GM12878 (cell line): Measurements from ENCODE around the gene ALDH1A1. TPM values are rescaled to one million over a fixed set of nuclear protein-coding genes. Genes with fewer than 3 reads are reported as not detected.

Experiments used
- ATAC-seq: fragments of 200-7000 bp; cut with Tn5 transposase; 3 replicates; pipeline ENCODE4 v1.9.1; 2020; ENCODE audit warnings: mild to moderate bottlenecking, moderate library complexity
- BruUV-seq: library from RNA; stranded (reverse); fragments of 400-500 nt; replicated peaks from 2 replicates; lab custom pipeline; 2021; lab: Mats Ljungman, UMichigan
- CTCF ChIA-PET: fragments of 300-600 bp; sonication (Branson Sonifier 250); formaldehyde crosslinking; extraction: SDS; loops from one replicate; lab custom pipeline; 2021; ENCODE audit warnings: inconsistent platforms; lab: Yijun Ruan, JAX
- POLR2A ChIA-PET: fragments of 350-600 bp; formaldehyde crosslinking; extraction: SDS; loops from one replicate; lab custom pipeline; 2021; ENCODE audit warnings: inconsistent platforms; lab: Charles Lee
- RAD21 ChIA-PET: fragments of 300-600 bp; sonication (Branson Sonifier 250); formaldehyde crosslinking; loops from one replicate; lab custom pipeline; 2023; ENCODE audit warnings: antibody characterized with exemption; ENCODE audit not compliant: unreplicated experiment; lab: Charles Lee
- SMC1A ChIA-PET: fragments of 300-600 bp; sonication (Branson Sonifier 250); formaldehyde crosslinking; loops from one replicate; lab custom pipeline; 2023; ENCODE audit not compliant: unreplicated experiment, uncharacterized antibody; lab: Charles Lee
- DNase-seq: peaks from one replicate; pipeline ENCODE4 v3.0.0-alpha.2; 2011; ENCODE audit warnings: low read depth, low spot score
- FAIRE-seq: peaks from 3 replicates; lab custom pipeline; 2011; peaks lifted over from hg19 to GRCh38; lab: Jason Lieb, UNC
- H2AFZ ChIP-seq: 2 replicates; pipeline ENCODE4 v1.6.0; 2011; ENCODE audit warnings: low read depth, low read length, control low read depth; ENCODE audit not compliant: control insufficient read depth
- H3K27ac ChIP-seq: 2 replicates; pipeline ENCODE4 v1.5.1; 2011; ENCODE audit warnings: control low read depth; ENCODE audit not compliant: control insufficient read depth, insufficient read depth
- H3K27me3 ChIP-seq, 2 experiments: replicated peaks in 1 of 2; 2 replicates each; pipeline versions ENCODE4 v1.6.0 to v1.6.1; 2011; ENCODE audit warnings: low read length in 1 of 2; ENCODE audit not compliant: control insufficient read depth in 2 of 2, insufficient read depth in 2 of 2
- H3K36me3 ChIP-seq, 2 experiments: 2 replicates each; pipeline ENCODE4 v1.5.1; 2011; ENCODE audit warnings: low read length in 1 of 2; ENCODE audit not compliant: control insufficient read depth in 2 of 2, insufficient read depth in 2 of 2
- H3K4me1 ChIP-seq: 2 replicates; pipeline ENCODE4 v1.6.1; 2011; ENCODE audit warnings: mild to moderate bottlenecking, low read length, moderate library complexity, mixed read lengths; ENCODE audit not compliant: control insufficient read depth, insufficient read depth
- H3K4me2 ChIP-seq: 2 replicates; pipeline ENCODE4 v1.6.0; 2011; ENCODE audit warnings: control low read depth; ENCODE audit not compliant: control insufficient read depth, insufficient read depth
- H3K4me3 ChIP-seq: fragments of 200-600 bp; sonication (generic); 2 replicates; pipeline ENCODE4 v1.5.1; 2016
- H3K79me2 ChIP-seq: 2 replicates; pipeline ENCODE4 v1.6.0; 2011; ENCODE audit warnings: low read length; ENCODE audit not compliant: control insufficient read depth, insufficient read depth
- H3K9ac ChIP-seq: 2 replicates; pipeline ENCODE4 v1.8.0; 2011; ENCODE audit warnings: low read length, control low read depth, mixed read lengths; ENCODE audit not compliant: control insufficient read depth, insufficient read depth
- H3K9me3 ChIP-seq: replicated peaks from 3 replicates; pipeline ENCODE4 v1.5.1; 2011; ENCODE audit warnings: mild to moderate bottlenecking, low read length; ENCODE audit not compliant: control insufficient read depth, insufficient read depth
- H4K20me1 ChIP-seq: 2 replicates; pipeline ENCODE4 v1.6.0; 2011; ENCODE audit not compliant: control insufficient read depth, insufficient read depth
- DPF2 ChIP-seq: fragments of 450-650 bp; IDR thresholded peaks from 2 replicates; pipeline ENCODE4 v1.6.1; 2017; ENCODE audit warnings: mild to moderate bottlenecking
- EED ChIP-seq: sonication (generic); IDR thresholded peaks from 2 replicates; pipeline ENCODE4 v1.6.1; 2016; ENCODE audit warnings: antibody characterized with exemption, low read depth
- PAX5 ChIP-seq: IDR thresholded peaks from 2 replicates; pipeline ENCODE4 v1.6.1; 2011; ENCODE audit warnings: low read depth, low read length, borderline replicate concordance
- RELA ChIP-seq: fragments of 450-650 bp; IDR thresholded peaks from 2 replicates; pipeline ENCODE4 v1.8.0; 2014; ENCODE audit warnings: borderline replicate concordance; ENCODE audit not compliant: partially characterized antibody
- RUNX3 ChIP-seq: IDR thresholded peaks from 2 replicates; pipeline ENCODE4 v1.6.1; 2012; ENCODE audit warnings: low read length, inconsistent platforms
- SPI1 ChIP-seq: IDR thresholded peaks from 2 replicates; pipeline ENCODE4 v1.6.1; 2011; ENCODE audit warnings: low read depth, mild to moderate bottlenecking, low read length, moderate library complexity, borderline replicate concordance; ENCODE audit not compliant: insufficient read depth
- SUZ12 ChIP-seq: fragments of 200-600 bp; sonication (generic); IDR thresholded peaks from one replicate; pipeline ENCODE4 v1.6.1; 2018; ENCODE audit warnings: antibody characterized with exemption, mild to moderate bottlenecking; ENCODE audit not compliant: unreplicated experiment
- ZBED1 ChIP-seq: IDR thresholded peaks from 2 replicates; pipeline ENCODE4 v1.6.1; 2016; ENCODE audit warnings: borderline replicate concordance
- ZNF207 ChIP-seq: fragments of 450-650 bp; IDR thresholded peaks from 2 replicates; pipeline ENCODE4 v1.6.1; 2014; ENCODE audit warnings: antibody characterized with exemption, mild to moderate bottlenecking, borderline replicate concordance
- ZNF217 ChIP-seq: fragments of 450-650 bp; IDR thresholded peaks from 2 replicates; pipeline ENCODE4 v1.6.1; 2017; ENCODE audit warnings: antibody characterized with exemption, mild to moderate bottlenecking
- WGBS: methylation state at CpG from one replicate; pipeline ENCODE4 v1.1.6; 2016; ENCODE audit warnings: low lambda C conversion rate; ENCODE audit not compliant: insufficient replicate concordance, insufficient coverage; ENCODE audit errors: missing lambda C conversion rate; 5-methylcytosine and 5-hydroxymethylcytosine counted together
- in situ Hi-C: fragments of 300-500 bp; cut with MboI; formaldehyde crosslinking; loops from 9 replicates; pipeline ENCODE4 v1.14.3; 2018; ENCODE audit warnings: mixed read lengths
- intact Hi-C: fragments of 100-400 bp; cut with micrococcal nuclease; formaldehyde crosslinking; loops from one replicate; pipeline ENCODE4 v1.14.2; 2022; ENCODE audit not compliant: unreplicated experiment
- polyA plus RNA-seq, 11 experiments: library from polyadenylated mRNA; depleted of rRNA in 4 of 11; unstranded in 6 of 11; stranded (reverse) in 5 of 11; fragments of >200 nt; fragmentation: Nextera tagmentation in 4 of 11; fragmentation: Illumina TruSeq in 1 of 11; extraction: Ambion mirVana in 4 of 11; extraction: Trizol in 1 of 11; gene quantifications; 1 replicate in 1 of 11; 2 replicates in 10 of 11; pipeline versions ENCODE4 v1.2.1 to v1.2.3, GENCODE V29; 2011 to 2016; ENCODE audit warnings: inconsistent platforms in 2 of 11, missing spikeins in 2 of 11, low read depth in 1 of 11
- total RNA-seq, 4 experiments: library from RNA; depleted of rRNA in 3 of 4; stranded (reverse); fragments of >200 nt in 3 of 4; fragmentation: Illumina TruSeq in 1 of 4; extraction: Trizol in 1 of 4; gene quantifications; 2 replicates each; pipeline versions ENCODE4 v1.2.1 to v1.2.3, GENCODE V29; 2013 to 2021
- TF ChIP-seq, protein P1 (sequence below), 3 experiments: IDR thresholded peaks in 2 of 3; conservative IDR thresholded peaks in 1 of 3; 2 replicates each; pipeline ENCODE4 v1.5.1; 2011; ENCODE audit warnings: low read depth in 3 of 3, low read length in 3 of 3, mild to moderate bottlenecking in 3 of 3, control low read depth in 2 of 3, moderate library complexity in 2 of 3, inconsistent platforms in 1 of 3, mixed read lengths in 1 of 3; ENCODE audit not compliant: control insufficient read depth in 2 of 3, insufficient read depth in 1 of 3; ENCODE audit errors: extremely low read depth in 1 of 3

ALDH1A1 gene
- total and polyA plus RNA-seq, 10 of the 15 experiments (the other 5 are each of a cell fraction or from before 2014, with no cell fraction given) = 0.03 to 0.54 TPM; not detected in 8

DNA sequence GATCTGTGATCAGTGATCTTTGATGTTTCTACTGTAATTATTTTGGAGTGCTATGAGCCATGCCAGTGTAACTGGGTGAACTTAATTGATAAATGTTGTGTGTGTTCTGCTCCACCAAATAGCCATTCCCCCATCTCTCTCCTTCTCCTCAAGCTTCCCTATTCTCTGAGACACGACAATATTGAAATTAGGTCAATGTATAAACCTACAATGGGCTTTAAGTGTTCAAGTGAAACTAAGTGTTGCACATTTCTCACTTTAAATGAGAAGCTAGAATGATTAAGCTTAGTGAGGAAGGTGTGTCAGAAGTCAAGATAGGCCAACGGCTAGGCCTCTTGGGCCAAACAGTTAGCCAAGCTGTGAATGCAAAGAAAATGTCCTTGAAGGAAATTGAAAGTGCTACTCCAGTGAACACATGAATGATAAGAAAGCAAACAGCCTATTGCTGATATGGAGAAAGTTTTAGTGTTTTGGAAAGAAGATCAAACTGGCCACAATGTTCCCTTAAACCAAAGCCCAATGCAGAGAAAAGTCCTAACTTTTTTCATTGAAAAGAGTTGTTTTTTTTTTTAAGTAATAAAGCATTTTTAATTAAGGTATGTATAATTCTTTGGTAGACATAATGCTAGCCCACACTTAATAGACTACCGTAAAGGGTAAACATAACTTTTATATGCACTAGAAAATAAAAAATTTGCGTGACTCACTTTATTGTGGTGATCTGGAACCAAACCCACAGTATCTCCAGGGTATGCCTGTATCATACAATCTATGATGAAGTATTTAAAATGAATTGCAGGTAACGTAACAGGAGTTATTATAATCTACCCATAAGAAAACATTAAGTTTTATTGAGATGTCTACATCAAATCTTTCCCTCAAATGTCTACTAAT, 42.5 kb upstream of the ALDH1A1 start:
- CTCF ChIA-PET = interaction anchor here (0.7 kb wide), 1 partner anchor 398 kb away, joined by 3 read pairs; no protein-coding TSS in a partner anchor
- POLR2A ChIA-PET = no interaction called here
- RAD21 ChIA-PET = no interaction called here
- Histone ChIP-seq H2AFZ (no peak overlapping the region), H3K27ac (no peak overlapping the region), H3K9ac (no peak overlapping the region), H3K4me1 (no peaks in the 10 kb centered on the region), H3K36me3 (no peaks in the 10 kb centered on the region), H3K27me3 (peaks cover 0 to 3% of the 10 kb centered on the region in 2 experiments; a peak in 1 of 4 replicates), H3K79me2 (no peaks in the 10 kb centered on the region), H4K20me1 (no peaks in the 10 kb centered on the region), H3K9me3 (no peaks in the 10 kb centered on the region), H3K4me2 (no peak overlapping the region), H3K4me3 (no peak overlapping the region)
- DNase-seq (no peak), ATAC-seq (no peak), FAIRE-seq (no peak)
- BruUV-seq = no TSS peak
- intact Hi-C loops = no loop called here
- in situ Hi-C loops = no loop called here
- SMC1A ChIA-PET = no interaction called here
- 27% methylated on average over 5 of the region's 5 CpGs for WGBS
- TF ChIP-seq SPI1 (no peak), RELA (no peak), ZBED1 (no peak), EED (no peak), RUNX3 (no peak), SUZ12 (no peak), ZNF207 (no peak), ZNF217 (no peak), PAX5 (no peak), DPF2 (no peak)
- TF ChIP-seq, protein P1, sequence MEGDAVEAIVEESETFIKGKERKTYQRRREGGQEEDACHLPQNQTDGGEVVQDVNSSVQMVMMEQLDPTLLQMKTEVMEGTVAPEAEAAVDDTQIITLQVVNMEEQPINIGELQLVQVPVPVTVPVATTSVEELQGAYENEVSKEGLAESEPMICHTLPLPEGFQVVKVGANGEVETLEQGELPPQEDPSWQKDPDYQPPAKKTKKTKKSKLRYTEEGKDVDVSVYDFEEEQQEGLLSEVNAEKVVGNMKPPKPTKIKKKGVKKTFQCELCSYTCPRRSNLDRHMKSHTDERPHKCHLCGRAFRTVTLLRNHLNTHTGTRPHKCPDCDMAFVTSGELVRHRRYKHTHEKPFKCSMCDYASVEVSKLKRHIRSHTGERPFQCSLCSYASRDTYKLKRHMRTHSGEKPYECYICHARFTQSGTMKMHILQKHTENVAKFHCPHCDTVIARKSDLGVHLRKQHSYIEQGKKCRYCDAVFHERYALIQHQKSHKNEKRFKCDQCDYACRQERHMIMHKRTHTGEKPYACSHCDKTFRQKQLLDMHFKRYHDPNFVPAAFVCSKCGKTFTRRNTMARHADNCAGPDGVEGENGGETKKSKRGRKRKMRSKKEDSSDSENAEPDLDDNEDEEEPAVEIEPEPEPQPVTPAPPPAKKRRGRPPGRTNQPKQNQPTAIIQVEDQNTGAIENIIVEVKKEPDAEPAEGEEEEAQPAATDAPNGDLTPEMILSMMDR (IDR thresholded peaks at IDR 0.05 in 2 of 3, conservative IDR thresholded peaks at IDR 0.05 in 1 of 3; ENCODE audit: control insufficient read depth in 2 of 3, extremely low read depth in 1 of 3, insufficient read depth in 1 of 3, low read depth in 3 of 3, low read length in 3 of 3) = no peak
